Globus pallidus (tissue), 1 donor: Measurements from ENCODE around the gene GPR3.

ENCODE experiments used
- DNase-seq: peaks from one replicate; pipeline ENCODE4 v3.0.0-alpha.2; 2015; ENCODE audit warnings: low spot score

GPR3 gene, protein sequence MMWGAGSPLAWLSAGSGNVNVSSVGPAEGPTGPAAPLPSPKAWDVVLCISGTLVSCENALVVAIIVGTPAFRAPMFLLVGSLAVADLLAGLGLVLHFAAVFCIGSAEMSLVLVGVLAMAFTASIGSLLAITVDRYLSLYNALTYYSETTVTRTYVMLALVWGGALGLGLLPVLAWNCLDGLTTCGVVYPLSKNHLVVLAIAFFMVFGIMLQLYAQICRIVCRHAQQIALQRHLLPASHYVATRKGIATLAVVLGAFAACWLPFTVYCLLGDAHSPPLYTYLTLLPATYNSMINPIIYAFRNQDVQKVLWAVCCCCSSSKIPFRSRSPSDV

DNA sequence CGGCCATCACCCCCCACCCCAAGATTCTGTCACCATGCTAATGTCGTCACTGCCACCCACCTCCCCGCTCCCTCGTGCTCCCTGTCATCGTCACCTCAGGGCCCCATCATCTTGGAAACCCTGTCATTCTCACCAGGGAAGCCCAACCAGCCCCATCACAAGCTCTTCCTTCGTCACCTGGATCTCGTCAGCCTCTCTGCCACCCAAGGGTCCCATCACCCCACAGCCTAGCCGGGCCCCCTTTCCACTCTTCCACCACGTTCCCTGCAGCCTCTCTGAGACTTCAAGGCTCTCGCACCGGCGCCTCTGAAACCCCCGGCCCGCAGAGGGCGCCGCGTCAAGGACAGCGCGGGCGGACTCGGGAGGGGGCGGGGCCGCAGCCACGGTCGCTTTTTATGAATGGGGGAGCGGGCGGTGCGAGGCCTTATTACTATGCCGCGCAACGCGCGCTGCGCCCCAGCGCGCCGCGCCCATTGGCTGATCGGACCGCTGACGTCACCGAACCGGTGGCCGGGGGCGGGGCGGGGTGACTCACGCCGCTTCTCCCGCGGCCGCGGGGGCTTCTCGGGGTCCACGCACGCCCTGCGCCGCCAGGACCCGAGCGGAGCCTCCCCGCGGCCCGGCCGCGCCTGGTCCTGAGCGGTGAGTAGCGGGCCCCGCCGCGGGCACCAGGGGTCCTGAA, at the start of gene GPR3:
GPR3 (plus strand) TSS at position 527 of the 682 bp plus-strand sequence. CDS start 1,177 bp downstream, outside the sequence.
- peak; percentile 74 for DNase-seq

DNA sequence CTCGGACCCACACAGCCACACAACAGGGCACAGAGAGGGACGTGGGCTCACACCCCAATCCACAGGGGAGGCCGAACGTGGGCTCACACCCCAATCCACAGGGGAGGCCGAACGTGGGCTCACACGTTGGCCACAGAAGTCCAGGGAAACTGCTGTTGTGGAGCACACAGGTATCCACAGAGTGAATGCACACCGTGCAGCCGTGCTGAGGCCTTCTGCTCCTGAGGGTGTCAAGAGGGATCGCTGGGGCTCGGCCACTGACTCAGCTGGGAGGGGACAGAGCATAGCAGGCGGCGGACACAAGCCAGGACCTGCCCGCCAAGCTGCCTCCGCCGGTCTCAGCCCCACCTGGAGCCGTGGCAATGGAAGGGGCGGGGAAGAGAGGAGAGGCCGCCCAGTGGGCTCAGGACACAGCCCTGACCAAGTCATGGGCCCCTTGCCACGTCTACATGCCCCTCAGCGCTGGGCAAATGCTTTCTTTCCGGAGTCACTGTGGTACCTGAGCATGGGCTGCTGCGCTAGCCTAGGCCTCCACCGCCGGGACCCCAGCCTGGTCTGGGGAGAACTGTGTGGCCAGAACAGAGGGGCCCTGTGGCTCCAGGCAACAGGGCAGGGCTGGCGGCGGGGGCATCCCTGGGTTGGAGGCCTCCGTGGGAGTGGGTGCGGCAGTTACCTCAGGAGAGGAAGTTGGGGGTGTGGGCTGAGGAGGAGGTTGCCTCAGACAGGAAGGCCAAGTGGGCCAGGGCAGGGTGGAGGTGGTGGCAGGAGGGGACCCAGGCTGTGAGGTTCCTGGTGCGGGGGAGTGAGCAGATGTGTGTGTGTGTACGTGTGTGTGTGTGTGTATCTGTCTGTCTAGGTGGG, 49.4 kb upstream of the GPR3 start:
- no peak for DNase-seq

DNA sequence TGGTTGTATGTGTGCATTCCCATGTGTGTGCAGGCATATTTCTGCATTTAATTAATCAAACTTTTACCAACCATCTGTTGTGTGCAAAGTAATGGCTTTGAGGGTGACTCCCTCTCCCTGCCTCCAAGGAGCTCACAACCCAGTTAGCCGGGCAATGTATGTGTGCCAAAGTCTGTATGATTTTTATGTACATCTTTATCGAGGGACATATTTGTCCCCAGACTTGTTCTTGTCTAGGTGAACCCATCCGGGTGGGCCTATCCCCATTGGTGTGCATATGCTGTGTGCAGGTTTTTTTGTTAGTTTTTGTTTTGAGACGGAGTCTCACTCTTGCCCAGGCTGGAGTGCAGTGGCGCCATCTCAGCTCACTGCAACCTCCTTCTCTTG, 48.8 kb upstream of the GPR3 start:
- DNase-seq = no peak

DNA sequence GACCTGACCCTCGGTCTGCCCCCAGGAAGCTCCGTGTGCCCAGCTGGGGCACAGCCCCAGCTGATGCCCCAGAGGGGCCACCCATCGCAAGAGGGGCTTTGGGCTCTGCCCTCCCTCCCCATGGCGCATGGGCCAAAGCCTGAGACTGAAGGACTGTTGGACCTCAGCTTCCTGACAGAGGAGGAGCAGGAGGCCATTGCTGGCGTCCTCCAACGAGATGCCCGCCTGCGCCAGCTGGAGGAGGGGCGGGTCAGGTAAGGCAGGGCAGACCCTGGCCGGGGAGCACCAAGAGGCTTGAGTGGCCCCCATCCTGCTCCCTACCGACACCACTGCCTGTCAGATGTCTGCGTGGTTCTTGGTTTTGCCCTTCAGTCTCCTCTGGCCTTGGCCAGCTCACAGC, 47.1 kb upstream of the GPR3 start:
- no peak for DNase-seq

DNA sequence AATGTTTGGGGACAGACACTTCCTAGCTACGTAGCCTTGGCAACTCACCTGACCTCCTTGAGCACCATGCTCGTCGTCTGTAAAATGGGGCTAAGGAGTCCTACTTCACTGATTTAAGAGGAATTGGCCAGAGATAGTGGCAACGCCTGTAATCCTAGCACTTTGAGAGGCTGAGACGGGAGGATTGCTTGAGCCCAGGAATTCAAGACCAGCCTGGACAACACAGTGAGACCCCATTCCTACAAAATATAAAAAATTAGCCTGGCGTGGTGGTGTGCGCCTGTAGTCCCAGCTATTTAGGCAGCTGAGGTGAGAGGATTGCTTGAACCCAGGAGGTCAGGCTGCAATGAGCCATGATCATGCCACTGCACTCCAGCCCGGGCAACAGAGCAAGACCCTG, 46.1 kb upstream of the GPR3 start:
- DNase-seq = no peak

DNA sequence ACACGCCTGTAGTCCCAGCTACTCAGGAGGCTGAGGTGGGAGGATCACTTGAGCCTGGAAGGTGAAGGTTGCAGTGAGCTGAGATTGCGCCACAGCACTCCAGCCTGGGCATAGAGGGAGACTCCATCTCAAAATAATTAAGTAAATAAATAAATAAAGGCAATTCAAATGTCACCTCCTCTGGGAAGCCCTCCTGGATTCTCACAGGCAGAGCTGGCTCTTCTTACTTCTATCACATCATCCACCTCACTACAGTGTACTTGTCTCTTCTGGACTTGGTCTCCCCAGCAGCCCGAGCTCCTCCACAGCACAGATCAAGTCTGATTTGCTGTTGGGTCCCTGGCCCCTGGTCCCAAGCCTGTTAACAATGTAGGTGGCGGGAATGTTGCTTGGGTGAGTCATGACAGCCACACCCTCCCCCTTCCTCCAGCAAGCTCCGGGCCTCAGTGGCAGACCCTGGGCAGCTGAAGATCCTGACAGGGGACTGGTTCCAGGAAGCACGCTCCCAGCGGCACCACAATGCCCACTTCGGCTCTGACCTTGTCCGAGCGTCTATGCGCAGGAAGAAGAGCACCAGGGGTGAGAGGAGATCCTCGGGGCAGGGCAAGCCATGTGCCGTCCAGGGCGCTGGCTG, 45.3 kb upstream of the GPR3 start:
- no peak for DNase-seq

DNA sequence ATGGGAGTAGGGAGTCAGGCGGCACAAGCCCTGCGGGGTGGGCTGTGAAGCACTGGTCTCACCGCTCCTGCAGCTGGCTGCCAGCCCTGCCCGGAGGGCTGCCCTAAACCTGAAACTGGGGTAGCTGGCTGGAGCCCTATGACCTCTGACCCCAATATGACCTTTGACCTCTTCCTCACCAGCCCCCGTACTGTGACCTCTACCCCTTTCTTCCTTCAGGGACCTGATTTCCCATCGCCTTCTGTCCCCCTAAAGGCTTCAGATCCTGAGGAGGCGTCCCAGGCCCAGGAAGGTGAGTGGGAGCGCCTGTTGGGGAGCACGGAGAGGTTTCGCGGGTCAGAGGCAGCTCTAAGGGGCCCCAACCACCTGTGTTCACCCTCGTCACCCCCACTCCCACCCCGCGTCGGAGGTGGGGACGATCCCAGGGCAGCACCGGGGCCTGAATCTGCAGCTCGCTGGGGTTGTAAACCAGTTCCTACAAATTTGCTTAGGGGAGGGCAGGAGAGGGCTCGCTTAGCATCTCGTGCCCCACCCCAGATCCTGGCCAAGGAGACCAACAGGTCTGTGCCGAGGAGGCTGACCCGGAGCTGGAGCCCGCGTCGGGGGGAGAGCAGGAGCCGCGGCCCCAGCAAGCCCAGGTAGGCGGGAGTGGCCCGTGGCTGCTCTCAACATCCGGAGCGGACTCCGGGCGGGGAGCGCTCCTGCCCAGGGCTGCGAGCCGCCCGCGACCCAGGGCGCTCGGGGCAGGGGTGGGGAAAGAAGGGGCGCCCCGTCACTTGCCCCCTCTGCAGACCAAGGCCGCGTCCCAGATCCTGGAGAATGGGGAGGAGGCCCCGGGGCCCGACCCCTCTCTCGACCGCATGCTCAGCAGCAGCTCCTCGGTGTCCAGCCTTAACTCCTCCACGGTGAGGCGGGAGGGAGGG, 43.3 kb upstream of the GPR3 start:
- DNase-seq = no peak

DNA sequence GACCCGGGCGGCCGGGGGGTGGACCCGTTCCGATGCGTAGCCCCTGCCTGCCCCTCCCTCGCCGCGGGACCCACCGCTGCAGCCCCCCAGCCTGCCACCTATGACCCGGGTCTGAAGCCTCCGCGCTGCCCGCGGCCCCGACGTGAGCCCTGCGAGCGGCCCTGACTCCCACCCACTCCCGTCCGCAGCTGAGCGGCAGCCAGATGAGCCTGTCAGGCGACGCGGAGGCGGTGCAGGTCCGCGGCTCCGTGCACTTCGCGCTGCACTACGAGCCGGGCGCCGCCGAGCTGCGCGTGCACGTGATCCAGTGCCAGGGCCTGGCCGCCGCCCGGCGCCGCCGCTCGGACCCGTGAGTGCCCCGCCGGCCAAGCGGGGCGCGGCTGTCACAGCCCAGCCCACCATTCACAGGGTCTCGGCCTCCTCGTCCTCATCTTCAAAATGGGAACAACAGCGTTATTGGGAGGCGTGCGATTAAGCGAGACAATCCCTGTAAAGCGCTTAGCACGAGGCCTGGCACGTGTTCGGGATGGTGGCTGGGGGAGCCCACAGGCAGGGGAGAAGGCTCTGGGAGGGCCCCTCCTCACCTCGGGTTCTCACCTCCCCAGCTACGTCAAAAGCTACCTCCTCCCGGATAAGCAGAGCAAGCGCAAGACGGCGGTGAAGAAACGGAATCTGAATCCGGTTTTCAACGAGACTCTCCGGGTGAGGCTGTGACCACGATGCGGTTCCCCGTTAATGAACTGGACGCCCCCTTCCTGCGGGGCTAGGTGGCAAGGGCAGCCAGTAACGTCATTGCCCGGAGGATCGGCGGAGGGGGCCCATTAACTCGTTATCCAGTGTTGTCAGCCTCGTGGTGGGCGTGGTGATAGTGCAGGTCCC, 42.4 kb upstream of the GPR3 start:
- no peak for DNase-seq

DNA sequence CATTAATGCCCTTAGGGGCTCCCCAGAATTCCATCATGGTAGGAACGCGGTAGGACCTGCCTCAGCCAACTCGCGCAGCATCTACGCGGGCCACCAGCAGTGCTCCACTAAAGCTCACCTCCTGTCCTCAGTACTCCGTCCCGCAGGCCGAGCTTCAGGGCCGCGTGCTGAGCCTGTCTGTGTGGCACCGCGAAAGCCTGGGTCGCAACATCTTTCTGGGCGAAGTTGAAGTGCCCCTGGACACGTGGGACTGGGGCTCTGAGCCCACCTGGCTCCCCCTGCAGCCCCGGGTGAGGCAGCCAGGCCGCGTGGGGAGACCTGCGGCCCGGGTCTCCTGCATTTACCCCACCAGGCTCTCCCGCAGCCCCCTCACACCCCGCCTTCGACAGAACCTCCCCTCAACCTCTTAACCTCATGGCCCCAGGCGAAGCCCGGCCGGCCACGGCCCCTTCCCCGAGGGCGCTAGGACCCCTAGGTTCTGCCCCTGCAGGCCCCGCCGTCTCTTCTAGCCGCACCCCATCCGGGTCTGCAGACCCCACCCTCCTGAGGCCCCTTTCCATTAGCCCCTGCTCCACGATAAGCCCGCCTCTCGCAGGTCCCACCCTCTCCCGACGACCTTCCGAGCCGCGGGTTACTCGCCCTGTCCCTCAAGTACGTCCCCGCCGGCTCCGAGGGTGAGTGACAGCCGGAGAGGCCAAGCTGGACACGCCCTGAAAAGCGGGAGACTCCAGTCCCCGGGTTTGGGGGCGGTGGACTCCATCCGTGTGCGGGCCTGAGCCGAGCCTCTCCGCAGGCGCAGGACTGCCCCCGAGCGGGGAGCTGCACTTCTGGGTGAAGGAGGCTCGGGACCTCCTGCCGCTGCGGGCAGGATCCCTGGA, 41.5 kb upstream of the GPR3 start:
- no peak for DNase-seq

DNA sequence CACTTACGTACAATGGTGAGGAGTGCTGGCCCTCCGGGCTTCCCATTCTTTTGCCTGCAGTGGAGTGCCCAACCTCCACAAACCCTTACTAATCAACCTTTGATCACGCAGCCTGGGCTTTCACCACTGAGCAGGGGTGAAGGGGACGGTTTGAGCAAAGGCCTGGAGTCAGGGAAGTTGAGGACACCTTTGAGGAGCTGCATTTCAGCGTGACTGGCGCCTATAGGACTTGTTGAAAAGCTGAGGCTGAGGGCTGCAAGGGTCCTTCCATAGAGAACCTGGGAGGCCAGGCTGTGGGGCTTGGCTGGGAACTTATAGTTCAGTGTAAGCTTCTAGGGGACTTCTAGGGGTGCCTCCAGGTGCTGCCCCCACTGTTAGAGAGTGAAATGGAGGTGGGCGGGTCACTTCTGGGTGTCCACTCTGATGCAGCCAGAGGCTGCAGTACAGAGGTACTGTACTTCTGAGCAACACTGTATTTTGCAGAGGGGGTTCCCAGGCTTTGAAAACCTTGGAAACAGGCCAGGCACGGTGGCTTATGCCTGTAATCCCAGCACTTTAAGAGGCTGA, 40.8 kb upstream of the GPR3 start:
- no peak for DNase-seq

DNA sequence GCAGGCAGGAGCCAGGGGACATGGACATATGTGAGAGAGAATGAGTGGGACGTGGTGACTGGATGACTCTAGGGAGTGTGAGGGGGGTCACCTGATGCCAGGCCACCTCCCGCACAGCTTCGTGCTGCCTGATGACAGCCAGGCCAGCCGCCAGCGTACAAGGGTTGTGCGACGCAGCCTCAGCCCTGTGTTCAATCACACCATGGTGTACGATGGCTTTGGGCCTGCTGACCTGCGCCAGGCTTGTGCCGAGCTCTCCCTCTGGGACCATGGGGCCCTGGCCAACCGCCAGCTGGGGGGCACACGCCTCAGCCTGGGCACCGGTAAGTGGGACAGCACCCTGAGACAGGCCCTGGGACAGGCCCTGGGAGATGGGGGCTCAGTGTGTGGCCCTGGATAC, 39.3 kb upstream of the GPR3 start:
- DNase-seq = no peak

DNA sequence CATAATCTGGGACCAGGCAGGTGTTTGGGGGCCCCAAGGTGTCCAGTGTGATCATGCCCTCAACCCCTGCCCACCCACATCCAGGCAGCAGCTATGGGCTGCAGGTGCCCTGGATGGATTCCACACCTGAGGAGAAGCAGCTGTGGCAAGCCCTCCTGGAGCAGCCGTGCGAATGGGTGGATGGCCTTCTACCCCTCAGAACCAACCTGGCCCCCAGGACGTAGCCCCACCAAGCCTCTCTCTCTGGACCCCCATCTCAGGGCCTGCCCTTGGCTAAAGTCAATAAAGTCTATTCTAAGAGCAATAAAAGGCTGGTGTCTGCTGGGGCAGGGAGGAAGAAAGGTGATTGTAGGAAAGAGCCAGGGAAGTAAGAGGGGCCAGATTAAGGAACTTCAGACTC, 38.8 kb upstream of the GPR3 start:
- no peak for DNase-seq

DNA sequence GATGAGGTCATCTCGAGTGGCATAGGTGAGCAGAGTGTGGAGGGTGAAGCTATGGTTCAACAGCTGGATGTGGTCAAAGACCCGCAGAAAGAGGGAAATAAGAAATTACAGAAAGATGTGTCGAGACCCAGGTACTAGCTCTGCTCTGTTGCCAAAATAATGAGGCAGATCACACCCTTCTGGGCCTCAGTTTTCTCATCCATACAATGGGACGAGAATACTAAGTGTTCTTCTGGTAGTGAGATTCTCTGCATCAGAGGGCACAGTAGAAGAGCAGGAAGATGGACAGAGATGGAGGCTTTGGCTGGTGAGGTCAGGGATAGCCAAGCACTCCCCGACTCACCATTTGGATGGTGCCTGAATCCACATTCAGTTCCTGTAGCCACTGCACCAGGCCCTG, 36.7 kb upstream of the GPR3 start:
- no peak for DNase-seq

DNA sequence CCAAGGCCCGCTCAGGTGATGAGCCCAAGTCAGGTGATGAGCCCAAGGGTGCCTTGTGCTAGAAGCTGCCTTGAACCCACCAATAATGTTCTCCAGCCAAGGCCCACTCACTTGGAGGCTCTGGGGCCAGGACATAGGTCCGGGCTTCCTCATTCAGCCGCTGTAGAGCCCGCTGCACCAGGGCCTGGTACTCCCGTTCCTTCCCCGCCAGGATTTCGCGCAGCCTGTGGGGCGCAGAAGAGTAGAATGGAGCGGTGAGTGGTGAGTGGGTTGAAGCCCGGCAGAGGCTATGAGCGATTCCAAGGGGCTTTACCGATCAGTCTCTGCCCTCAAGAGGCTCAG, 36.2 kb upstream of the GPR3 start:
- no peak for DNase-seq

DNA sequence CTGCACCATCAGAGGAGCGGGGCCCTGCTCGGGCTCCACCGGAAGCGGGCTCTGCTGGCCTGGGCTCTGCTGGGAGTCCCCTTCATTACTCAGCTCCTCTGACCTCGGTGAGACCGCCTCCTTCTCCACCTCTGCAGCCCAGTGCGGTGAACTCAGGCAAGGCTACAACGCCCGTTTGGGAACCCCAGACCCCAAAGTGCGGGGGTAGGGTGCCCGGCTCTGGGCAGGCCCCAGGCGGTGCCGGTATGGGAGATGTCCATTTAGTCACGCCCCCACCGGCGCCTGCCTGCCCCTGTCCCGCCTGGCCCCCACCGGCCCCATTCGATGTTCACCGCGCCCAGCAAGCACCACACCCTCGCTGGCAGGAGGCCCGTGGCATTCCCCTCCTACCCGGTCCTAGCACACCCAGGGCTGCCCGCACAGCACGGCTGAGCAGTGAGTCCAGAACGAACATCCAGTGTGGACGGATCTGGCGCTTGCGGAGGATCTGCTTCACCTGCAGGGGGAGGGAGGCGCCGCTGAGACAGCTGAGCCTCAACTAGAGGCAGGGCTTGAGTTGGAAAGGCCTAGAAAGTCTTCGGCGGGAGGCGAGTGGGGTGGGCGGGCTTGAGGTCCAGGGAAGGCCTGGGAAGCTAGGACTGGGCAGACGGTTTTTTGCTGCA, 35.7 kb upstream of the GPR3 start:
- DNase-seq = no peak

DNA sequence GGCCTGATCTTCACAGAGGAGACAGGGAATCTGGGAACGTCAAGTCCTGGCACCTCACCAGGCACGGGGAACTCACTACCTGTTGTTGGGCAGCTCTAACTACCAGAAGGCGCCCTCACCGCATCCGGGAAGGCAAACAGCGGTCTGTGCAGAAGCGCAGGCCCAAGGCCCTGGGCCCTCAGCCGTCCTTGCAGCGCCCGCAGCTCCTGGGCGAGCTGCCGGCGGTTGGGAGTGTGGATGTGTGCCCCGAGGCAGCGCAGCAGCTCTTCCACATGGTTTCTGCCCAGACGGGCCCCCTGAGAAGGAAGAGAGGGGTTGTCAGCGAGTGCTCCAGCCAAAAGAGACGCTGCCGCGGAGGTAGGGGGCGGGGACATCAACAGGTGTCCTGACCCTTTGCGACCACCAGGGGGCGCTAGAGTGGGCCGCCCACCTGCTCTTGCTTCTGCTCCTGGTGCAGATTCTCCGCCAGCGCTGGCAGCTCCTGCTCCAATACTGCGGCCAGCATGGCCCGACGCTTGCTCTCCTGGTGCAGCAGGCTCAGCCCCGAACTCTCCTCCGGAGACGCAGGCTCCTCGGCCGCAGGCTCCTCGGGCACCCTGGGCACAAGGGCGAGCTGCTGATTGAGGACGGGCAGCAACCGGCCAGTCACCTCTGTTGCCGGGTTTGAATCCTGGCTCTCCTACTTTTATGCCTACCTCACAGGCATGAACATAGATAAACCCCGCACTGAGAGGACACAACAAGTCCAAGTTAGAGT, 35.0 kb upstream of the GPR3 start:
- peak; percentile 32 for DNase-seq

DNA sequence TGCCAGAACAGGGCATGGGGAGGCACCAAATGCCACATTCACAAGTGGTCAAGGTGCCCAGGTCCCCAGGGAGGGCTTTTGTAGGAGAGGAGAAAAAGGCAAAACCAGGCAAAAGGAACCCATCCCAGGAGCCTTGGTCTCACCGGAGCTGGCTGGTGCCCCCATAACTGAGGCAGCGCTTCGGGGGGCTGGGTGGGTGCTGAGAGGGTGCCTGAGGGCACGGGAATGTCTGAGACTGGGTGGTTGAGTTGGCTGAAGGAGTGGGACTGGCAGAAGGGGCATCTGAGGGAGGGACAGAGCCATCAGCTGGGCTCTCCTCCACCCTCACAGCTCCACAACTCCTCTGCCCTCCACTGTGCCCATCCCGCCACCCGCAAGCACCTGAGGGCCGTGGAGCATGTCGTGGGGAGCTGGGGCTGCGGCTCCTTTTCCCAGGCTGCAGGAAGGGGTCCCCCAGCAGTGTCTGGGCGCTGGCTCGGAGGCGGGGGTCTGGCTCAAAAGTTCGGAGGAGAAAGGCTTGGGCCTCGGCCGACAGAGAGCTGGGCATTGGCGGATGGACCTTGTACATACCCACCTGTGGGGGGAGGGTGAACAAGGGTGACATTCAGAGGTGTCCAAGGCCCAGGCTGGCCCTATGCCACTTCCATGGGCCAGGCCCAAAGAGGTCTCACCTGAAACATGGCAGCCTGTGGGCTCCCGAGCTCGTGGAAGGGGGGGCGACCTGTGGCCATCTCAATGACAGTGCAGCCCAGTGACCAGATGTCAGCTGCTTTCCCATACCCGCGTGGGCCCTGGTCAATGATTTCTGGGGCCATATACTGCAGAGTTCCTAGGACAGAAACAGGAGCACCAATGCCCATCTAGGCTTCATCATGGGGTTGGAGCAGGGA, 34.1 kb upstream of the GPR3 start:
- no peak for DNase-seq
